GM12801 (cell line): ENCODE data around the gene IL10RB.

Experiments
- TF ChIP-seq, protein P1 (sequence below): IDR thresholded peaks from one replicate; pipeline ENCODE4 v1.5.1; 2011; ENCODE audit warnings: control low read depth; ENCODE audit not compliant: insufficient read length; ENCODE audit errors: extremely low read depth

Gene IL10RB

DNA sequence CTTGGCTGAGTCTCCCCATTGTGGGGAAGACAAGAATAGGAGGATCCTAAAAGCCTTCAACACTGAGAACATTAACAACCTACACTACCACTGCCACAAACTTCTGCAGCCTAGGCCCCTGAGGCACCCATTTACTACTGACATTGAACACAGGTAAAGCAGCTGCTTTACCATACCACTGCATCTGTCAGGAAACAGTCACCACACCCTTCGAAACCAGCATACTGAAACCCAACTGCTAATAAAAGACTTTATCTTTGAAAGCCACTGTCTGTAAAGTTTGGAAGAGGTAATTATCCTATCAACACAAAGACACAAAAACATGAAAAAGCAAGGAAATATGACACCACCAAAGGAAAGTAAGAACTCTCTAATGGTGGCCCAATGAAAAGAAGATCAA, 66.0 kb downstream of the IL10RB start:
- TF ChIP-seq, protein P1, sequence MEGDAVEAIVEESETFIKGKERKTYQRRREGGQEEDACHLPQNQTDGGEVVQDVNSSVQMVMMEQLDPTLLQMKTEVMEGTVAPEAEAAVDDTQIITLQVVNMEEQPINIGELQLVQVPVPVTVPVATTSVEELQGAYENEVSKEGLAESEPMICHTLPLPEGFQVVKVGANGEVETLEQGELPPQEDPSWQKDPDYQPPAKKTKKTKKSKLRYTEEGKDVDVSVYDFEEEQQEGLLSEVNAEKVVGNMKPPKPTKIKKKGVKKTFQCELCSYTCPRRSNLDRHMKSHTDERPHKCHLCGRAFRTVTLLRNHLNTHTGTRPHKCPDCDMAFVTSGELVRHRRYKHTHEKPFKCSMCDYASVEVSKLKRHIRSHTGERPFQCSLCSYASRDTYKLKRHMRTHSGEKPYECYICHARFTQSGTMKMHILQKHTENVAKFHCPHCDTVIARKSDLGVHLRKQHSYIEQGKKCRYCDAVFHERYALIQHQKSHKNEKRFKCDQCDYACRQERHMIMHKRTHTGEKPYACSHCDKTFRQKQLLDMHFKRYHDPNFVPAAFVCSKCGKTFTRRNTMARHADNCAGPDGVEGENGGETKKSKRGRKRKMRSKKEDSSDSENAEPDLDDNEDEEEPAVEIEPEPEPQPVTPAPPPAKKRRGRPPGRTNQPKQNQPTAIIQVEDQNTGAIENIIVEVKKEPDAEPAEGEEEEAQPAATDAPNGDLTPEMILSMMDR: no peak

DNA sequence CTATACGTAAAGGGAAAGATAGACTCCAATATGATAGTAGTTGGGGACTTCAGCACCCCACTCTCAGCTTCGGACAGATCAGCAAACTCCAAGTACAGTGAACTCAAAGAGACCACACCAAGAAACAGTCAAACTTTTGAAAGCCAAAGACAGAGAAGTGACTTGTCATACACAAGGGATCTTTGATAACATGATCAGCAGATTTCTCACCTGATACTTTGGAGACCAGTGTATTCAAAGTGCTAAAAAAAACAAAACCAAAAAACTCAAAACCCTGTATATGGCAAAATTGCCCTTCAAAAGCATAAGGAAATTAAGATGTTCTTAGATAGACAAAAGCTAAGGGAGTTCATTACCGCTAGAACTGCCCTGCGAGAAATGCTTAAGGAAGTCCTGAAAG, 68.0 kb downstream of the IL10RB start:
- TF ChIP-seq, protein P1: no peak

DNA sequence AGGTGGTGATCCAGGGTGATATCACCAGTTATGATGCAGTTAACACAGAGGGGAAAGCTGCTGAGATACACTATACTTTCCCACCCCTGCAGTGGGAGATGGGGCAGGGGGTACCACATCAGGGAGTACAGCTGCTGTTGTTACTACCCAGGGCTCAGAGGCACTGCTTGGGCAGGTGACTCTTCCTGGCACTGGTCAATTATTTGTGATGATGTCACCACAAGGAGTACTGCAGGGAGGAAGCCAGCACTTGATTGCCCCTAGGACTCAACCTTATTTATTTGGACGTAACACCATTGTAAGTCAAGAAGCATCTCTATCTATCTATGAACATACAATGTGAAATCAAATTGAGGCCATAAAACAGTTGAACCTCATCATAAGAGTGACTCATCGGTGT, 68.7 kb downstream of the IL10RB start:
- TF ChIP-seq, protein P1: no peak

DNA sequence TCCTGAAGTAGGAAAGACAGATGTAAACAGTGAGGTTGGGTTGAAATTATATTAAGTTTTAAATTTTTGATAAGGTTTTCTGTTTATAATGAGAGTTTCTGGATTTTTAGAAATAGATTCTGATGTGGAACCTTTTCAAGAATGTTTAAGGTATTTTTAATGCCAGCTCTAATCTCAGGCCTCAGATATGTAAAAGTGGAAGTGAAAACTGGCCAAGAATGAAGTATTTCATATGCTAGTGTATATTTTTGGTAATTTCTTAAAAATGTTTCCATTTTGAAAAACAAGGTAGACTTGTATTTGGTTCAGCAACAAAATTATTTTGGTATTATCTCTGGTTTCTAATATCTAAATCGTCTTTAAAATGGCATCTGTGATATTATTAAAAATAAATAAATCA, 73.0 kb downstream of the IL10RB start:
- TF ChIP-seq, protein P1: no peak

DNA sequence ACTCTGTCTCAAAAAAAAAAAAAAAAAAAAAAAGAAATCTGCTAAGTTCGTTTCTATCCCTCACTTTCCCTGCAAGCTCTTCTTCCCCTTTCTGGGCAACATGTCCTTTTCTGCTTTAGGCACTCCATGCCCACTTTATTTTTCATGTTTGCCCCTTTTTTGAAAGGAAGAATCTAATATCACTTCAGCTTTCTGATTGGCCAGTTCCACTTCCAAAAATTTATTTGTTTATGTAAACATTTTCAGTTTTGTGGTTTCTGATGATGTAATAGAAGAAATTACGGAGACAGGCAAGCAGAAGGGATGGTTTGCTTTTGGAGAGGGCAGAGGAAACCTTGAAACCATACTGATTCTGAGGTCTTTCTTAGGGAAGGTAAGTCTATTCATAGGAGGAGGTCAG, 73.8 kb downstream of the IL10RB start:
- TF ChIP-seq, protein P1: no peak

DNA sequence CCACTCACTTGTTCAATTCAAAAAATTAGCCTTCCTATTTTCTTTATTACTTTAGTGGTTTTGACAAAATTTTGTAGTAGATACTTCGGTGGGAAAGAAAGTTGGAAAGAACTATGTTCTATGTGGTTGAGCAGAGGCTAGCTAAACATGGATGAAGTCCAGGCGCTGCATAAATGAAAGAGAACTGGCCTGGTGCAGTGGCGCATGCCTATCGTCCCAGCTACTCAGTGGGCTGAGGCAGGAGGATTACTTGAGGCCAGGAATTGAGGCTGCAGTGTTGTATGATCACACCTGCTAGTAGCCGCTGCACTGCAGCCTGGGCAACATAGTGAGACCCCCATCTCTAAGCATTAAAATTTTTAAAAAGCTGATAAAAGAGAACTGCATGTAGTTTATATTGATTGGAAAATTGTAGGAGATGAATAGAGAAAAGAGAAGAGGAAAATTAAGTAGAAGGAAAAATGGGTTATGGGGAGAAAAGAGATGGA, 79.6 kb downstream of the IL10RB start:
- TF ChIP-seq, protein P1: no peak
